WTC11 (cell line): ENCODE measurements around the gene KCNS3. TPM values are rescaled to one million over a fixed set of nuclear protein-coding genes. Genes with fewer than 3 reads are reported as not detected.

Experiments
- ATAC-seq: fragments of 200-7000 bp; cut with Tn5 transposase; 2 replicates; pipeline ENCODE4 v1.10.0; 2021; ENCODE audit warnings: mild to moderate bottlenecking, moderate library complexity
- CTCF ChIA-PET: fragments of 300-600 bp; sonication (Branson Sonifier 250); formaldehyde crosslinking; loops from one replicate; lab custom pipeline; 2021; ENCODE audit warnings: antibody characterized with exemption; lab: Charles Lee
- POLR2A ChIA-PET: fragments of 350-600 bp; sonication (Branson Sonifier 250); formaldehyde crosslinking; loops from one replicate; lab custom pipeline; 2021; ENCODE audit warnings: antibody characterized with exemption; lab: Charles Lee
- DNase-seq: peaks from one replicate; pipeline ENCODE4 v3.0.0; 2021; ENCODE audit warnings: low spot score
- H3K27ac Mint-ChIP-seq: 2 replicates; pipeline ENCODE4 v1.8.0; 2021; ENCODE audit warnings: mixed read lengths
- H3K27me3 Mint-ChIP-seq: 2 replicates; pipeline ENCODE4 v1.8.0; 2021; ENCODE audit warnings: low read depth, mild to moderate bottlenecking, moderate library complexity, mixed read lengths
- H3K36me3 Mint-ChIP-seq: 2 replicates; pipeline ENCODE4 v1.8.0; 2021; ENCODE audit warnings: mixed read lengths
- H3K4me1 Mint-ChIP-seq: 2 replicates; pipeline ENCODE4 v1.8.0; 2022; ENCODE audit warnings: mixed read lengths
- H3K4me3 Mint-ChIP-seq: 2 replicates; pipeline ENCODE4 v1.8.0; 2021; ENCODE audit warnings: mild to moderate bottlenecking, moderate library complexity, mixed read lengths
- H3K9me3 Mint-ChIP-seq: 2 replicates; pipeline ENCODE4 v1.8.0; 2021; ENCODE audit warnings: mixed read lengths
- ATF6 ChIP-seq: sonication (generic); formaldehyde crosslinking; IDR thresholded peaks from 2 replicates; pipeline ENCODE4 v1.8.1; 2023; ENCODE audit warnings: mild to moderate bottlenecking, missing genetic modification reagents
- CBFB ChIP-seq: sonication (generic); formaldehyde crosslinking; IDR thresholded peaks from 2 replicates; pipeline ENCODE4 v1.8.1; 2022; ENCODE audit warnings: mild to moderate bottlenecking, low read depth, missing genetic modification reagents
- CREM ChIP-seq: sonication (generic); formaldehyde crosslinking; IDR thresholded peaks from 2 replicates; pipeline ENCODE4 v1.8.1; 2022; ENCODE audit warnings: mild to moderate bottlenecking, missing genetic modification reagents, moderate library complexity
- GTF2I ChIP-seq: fragments of 250-450 bp; sonication (Bioruptor Pico); conservative IDR thresholded peaks from 2 replicates; pipeline ENCODE4 v1.4.0; 2021; ENCODE audit warnings: mild to moderate bottlenecking
- SMAD4 ChIP-seq: sonication (generic); formaldehyde crosslinking; IDR thresholded peaks from 2 replicates; pipeline ENCODE4 v1.8.0; 2022; ENCODE audit warnings: mild to moderate bottlenecking, missing genetic modification reagents
- SOX15 ChIP-seq: fragments of 250-450 bp; sonication (Bioruptor Pico); IDR thresholded peaks from 2 replicates; pipeline ENCODE4 v1.9.0; 2021; ENCODE audit warnings: mild to moderate bottlenecking
- SP1 ChIP-seq: sonication (generic); formaldehyde crosslinking; conservative IDR thresholded peaks from 2 replicates; pipeline ENCODE4 v1.8.1; 2022; ENCODE audit warnings: missing genetic modification reagents
- TCF7 ChIP-seq: sonication (generic); formaldehyde crosslinking; IDR thresholded peaks from 2 replicates; pipeline ENCODE4 v1.8.0; 2022; ENCODE audit warnings: mild to moderate bottlenecking, low read depth, missing genetic modification reagents, moderate library complexity
- TEAD4 ChIP-seq: sonication (generic); formaldehyde crosslinking; IDR thresholded peaks from 2 replicates; pipeline ENCODE4 v1.8.0; 2022; ENCODE audit warnings: mild to moderate bottlenecking, missing genetic modification reagents
- ZNF263 ChIP-seq: sonication (generic); formaldehyde crosslinking; IDR thresholded peaks from 2 replicates; pipeline ENCODE4 v1.8.1; 2022; ENCODE audit warnings: low read depth, mild to moderate bottlenecking, moderate library complexity, missing genetic modification reagents
- ZNF416 ChIP-seq: fragments of 250-450 bp; sonication (Bioruptor Pico); IDR thresholded peaks from 2 replicates; pipeline ENCODE4 v1.9.0; 2021; ENCODE audit warnings: mild to moderate bottlenecking, inconsistent platforms
- ZNF671 ChIP-seq: fragments of 250-450 bp; sonication (Bioruptor Pico); IDR thresholded peaks from 2 replicates; pipeline ENCODE4 v1.8.0; 2021; ENCODE audit warnings: mild to moderate bottlenecking
- total RNA-seq: library from RNA; stranded (reverse); gene quantifications from 3 replicates; pipeline ENCODE4 v1.2.3, GENCODE V29; 2021
- TF ChIP-seq, protein P1 (sequence below): sonication (generic); formaldehyde crosslinking; IDR thresholded peaks from 2 replicates; pipeline ENCODE4 v1.8.1; 2022; ENCODE audit warnings: mild to moderate bottlenecking, missing genetic modification reagents, moderate library complexity, borderline replicate concordance
- TF ChIP-seq, protein P2 (sequence below): sonication (generic); formaldehyde crosslinking; IDR thresholded peaks from 2 replicates; pipeline ENCODE4 v1.8.0; 2023; ENCODE audit warnings: missing genetic modification reagents
- TF ChIP-seq, protein P3 (sequence below): sonication (generic); formaldehyde crosslinking; IDR thresholded peaks from 2 replicates; pipeline ENCODE4 v1.8.0; 2022; ENCODE audit warnings: mild to moderate bottlenecking, missing genetic modification reagents
- TF ChIP-seq, protein P4 (sequence below): sonication (generic); formaldehyde crosslinking; IDR thresholded peaks from 2 replicates; pipeline ENCODE4 v1.8.1; 2023; ENCODE audit warnings: mild to moderate bottlenecking, missing genetic modification reagents
- TF ChIP-seq, protein P5 (sequence below): fragments of 250-450 bp; sonication (Bioruptor Pico); IDR thresholded peaks from 2 replicates; pipeline ENCODE4 v1.9.0; 2021; ENCODE audit warnings: mild to moderate bottlenecking

Gene KCNS3
- total RNA-seq, 1 experiment from 2014 or later, result 25.2 TPM

- no peak overlapping the region for H3K4me3 Mint-ChIP-seq
- H3K36me3 Mint-ChIP-seq, result no peaks in the 10 kb centered on the region
- POLR2A ChIA-PET, result no interaction called here
- no peak for DNase-seq
- CTCF ChIA-PET, result interaction anchor here (0.9 kb wide), 1 partner anchor 127 kb away, joined by 4 read pairs; no protein-coding TSS in a partner anchor
- H3K9me3 Mint-ChIP-seq, result no peaks in the 10 kb centered on the region
- no peak overlapping the region for H3K27ac Mint-ChIP-seq
- H3K27me3 Mint-ChIP-seq, result no peaks in the 10 kb centered on the region
- TF ChIP-seq, protein P1, sequence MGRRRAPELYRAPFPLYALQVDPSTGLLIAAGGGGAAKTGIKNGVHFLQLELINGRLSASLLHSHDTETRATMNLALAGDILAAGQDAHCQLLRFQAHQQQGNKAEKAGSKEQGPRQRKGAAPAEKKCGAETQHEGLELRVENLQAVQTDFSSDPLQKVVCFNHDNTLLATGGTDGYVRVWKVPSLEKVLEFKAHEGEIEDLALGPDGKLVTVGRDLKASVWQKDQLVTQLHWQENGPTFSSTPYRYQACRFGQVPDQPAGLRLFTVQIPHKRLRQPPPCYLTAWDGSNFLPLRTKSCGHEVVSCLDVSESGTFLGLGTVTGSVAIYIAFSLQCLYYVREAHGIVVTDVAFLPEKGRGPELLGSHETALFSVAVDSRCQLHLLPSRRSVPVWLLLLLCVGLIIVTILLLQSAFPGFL, result no peak
- TF ChIP-seq, protein P2, sequence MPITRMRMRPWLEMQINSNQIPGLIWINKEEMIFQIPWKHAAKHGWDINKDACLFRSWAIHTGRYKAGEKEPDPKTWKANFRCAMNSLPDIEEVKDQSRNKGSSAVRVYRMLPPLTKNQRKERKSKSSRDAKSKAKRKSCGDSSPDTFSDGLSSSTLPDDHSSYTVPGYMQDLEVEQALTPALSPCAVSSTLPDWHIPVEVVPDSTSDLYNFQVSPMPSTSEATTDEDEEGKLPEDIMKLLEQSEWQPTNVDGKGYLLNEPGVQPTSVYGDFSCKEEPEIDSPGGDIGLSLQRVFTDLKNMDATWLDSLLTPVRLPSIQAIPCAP (CRISPR knock-in tag), result no peak
- TF ChIP-seq TEAD4 (CRISPR knock-in tag), result no peak
- TF ChIP-seq, protein P3, sequence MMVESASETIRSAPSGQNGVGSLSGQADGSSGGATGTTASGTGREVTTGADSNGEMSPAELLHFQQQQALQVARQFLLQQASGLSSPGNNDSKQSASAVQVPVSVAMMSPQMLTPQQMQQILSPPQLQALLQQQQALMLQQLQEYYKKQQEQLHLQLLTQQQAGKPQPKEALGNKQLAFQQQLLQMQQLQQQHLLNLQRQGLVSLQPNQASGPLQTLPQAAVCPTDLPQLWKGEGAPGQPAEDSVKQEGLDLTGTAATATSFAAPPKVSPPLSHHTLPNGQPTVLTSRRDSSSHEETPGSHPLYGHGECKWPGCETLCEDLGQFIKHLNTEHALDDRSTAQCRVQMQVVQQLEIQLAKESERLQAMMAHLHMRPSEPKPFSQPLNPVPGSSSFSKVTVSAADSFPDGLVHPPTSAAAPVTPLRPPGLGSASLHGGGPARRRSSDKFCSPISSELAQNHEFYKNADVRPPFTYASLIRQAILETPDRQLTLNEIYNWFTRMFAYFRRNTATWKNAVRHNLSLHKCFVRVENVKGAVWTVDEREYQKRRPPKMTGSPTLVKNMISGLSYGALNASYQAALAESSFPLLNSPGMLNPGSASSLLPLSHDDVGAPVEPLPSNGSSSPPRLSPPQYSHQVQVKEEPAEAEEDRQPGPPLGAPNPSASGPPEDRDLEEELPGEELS (CRISPR knock-in tag), result no peak
- no peak for TF ChIP-seq SOX15 (CRISPR knock-in tag)
- no peak for ATAC-seq
- H3K4me1 Mint-ChIP-seq, result 0 out of 2 replicates have a peak, but pooled peaks cover 2% of the 10 kb centered on the region
Observed at GRCh38 chr2:17847236-17847635, 31.2 kb upstream of the KCNS3 start.

- H3K36me3 Mint-ChIP-seq, result no peaks in the 10 kb centered on the region
- ATAC-seq, result no peak
- H3K4me3 Mint-ChIP-seq, result no peak overlapping the region
- no peak for DNase-seq
- H3K9me3 Mint-ChIP-seq, result no peaks in the 10 kb centered on the region
- no peak overlapping the region for H3K27ac Mint-ChIP-seq
- POLR2A ChIA-PET, result no interaction called here
- CTCF ChIA-PET, result interaction anchor here (0.6 to 4.2 kb wide), 3 partner anchors 69 to 528 kb away, joined by 3 to 39 read pairs (median 3); no protein-coding TSS in a partner anchor
- TF ChIP-seq GTF2I (CRISPR knock-in tag) (no peak), SMAD4 (no peak), TCF7 (CRISPR knock-in tag) (no peak), CREM (no peak), ZNF671 (CRISPR knock-in tag) (no peak), ZNF263 (CRISPR knock-in tag) (no peak), CBFB (CRISPR knock-in tag) (no peak), ATF6 (CRISPR knock-in tag) (no peak), SP1 (CRISPR knock-in tag) (no peak), ZNF416 (CRISPR knock-in tag) (no peak)
- TF ChIP-seq, protein P4, sequence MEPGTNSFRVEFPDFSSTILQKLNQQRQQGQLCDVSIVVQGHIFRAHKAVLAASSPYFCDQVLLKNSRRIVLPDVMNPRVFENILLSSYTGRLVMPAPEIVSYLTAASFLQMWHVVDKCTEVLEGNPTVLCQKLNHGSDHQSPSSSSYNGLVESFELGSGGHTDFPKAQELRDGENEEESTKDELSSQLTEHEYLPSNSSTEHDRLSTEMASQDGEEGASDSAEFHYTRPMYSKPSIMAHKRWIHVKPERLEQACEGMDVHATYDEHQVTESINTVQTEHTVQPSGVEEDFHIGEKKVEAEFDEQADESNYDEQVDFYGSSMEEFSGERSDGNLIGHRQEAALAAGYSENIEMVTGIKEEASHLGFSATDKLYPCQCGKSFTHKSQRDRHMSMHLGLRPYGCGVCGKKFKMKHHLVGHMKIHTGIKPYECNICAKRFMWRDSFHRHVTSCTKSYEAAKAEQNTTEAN (CRISPR knock-in tag), result no peak
- TF ChIP-seq, protein P5, sequence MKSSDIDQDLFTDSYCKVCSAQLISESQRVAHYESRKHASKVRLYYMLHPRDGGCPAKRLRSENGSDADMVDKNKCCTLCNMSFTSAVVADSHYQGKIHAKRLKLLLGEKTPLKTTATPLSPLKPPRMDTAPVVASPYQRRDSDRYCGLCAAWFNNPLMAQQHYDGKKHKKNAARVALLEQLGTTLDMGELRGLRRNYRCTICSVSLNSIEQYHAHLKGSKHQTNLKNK (CRISPR knock-in tag), result no peak
- H3K4me1 Mint-ChIP-seq, result 0 out of 2 replicates have a peak, but pooled peaks cover 2% of the 10 kb centered on the region
- no peaks in the 10 kb centered on the region for H3K27me3 Mint-ChIP-seq
Observed at GRCh38 chr2:17849275-17849674, 29.2 kb upstream of the KCNS3 start.
